Tibial nerve (tissue), 3 donors: Measurements from ENCODE around the gene FOXF1.

Experiments used
- CTCF ChIP-seq, 5 experiments: fragments of 200-600 bp in 3 of 5; fragments of 450-650 bp in 2 of 5; sonication (generic) in 3 of 5; IDR thresholded peaks; one replicate each; pipeline ENCODE4 v1.5.1; 2016 to 2019; ENCODE audit warnings: antibody characterized with exemption in 5 of 5, mild to moderate bottlenecking in 3 of 5, moderate library complexity in 2 of 5
- POLR2A ChIP-seq, 2 donors: fragments of 450-650 bp; IDR thresholded peaks; one replicate each; pipeline ENCODE4 v1.6.1; 2017; ENCODE audit warnings: antibody characterized with exemption in 2 of 2, mild to moderate bottlenecking in 2 of 2, moderate library complexity in 2 of 2

GRCh38 chr16:86531191-86531545 lies 20.8 kb downstream of the FOXF1 start:
- TF ChIP-seq POLR2A (IDR thresholded peaks at IDR 0.05) (no peak), CTCF (IDR thresholded peaks at IDR 0.05) (no peak)
